Stimulated activated CD8-positive, alpha-beta memory T cell treated with anti-CD3 and anti-CD28 coated beads, Interleukin-7, amount 100 ng/mL, for 48 hours (primary cell): ENCODE measurements around the gene MRC2.
"Not testable (repeated sequence)": the region's sequence is repeated elsewhere in the genome, so short reads cannot be mapped to it uniquely, and the experiment has no call there.

Source experiments
- DNase-seq, 2 donors: peaks; one replicate each; pipeline ENCODE4 v3.0.0-alpha.2; 2020; ENCODE audit warnings: low read depth in 1 of 2; ENCODE audit errors: extremely low read depth in 1 of 2

MRC2 gene

GRCh38 chr17:62676952-62677596, 49.6 kb downstream of the MRC2 start:
- no peak for DNase-seq

- no peak for DNase-seq
These were observed 50.9 kb downstream of the MRC2 start for GRCh38 chr17:62678214-62678919.

GRCh38 chr17:62679866-62680377, 52.5 kb downstream of the MRC2 start:
- no peak for DNase-seq

- DNase-seq, result no peak
These were observed 53.1 kb downstream of the MRC2 start for GRCh38 chr17:62680541-62681052.

- no peak for DNase-seq
These were observed 53.8 kb downstream of the MRC2 start for GRCh38 chr17:62681061-62681938.

GRCh38 chr17:62681939-62682381, 54.5 kb downstream of the MRC2 start:
- DNase-seq, result no peak

- DNase-seq, result no peak
These were observed 56.7 kb downstream of the MRC2 start for GRCh38 chr17:62684179-62684578.

GRCh38 chr17:62687997-62688396, 60.5 kb downstream of the MRC2 start:
- DNase-seq, result no peak

GRCh38 chr17:62688398-62689160, 61.1 kb downstream of the MRC2 start:
- DNase-seq, result no peak

GRCh38 chr17:62689441-62690167, 62.1 kb downstream of the MRC2 start:
- DNase-seq, result no peak

GRCh38 chr17:62690168-62690897, 62.9 kb downstream of the MRC2 start:
- no peak for DNase-seq

GRCh38 chr17:62691589-62691915, 64.1 kb downstream of the MRC2 start:
- DNase-seq, result not testable (repeated sequence)

- no peak for DNase-seq
These were observed 64.7 kb downstream of the MRC2 start for GRCh38 chr17:62692159-62692651.

- no peak for DNase-seq
These were observed 65.4 kb downstream of the MRC2 start for GRCh38 chr17:62692721-62693431.

- DNase-seq, result no peak
These were observed 66.3 kb downstream of the MRC2 start for GRCh38 chr17:62693616-62694409.

- DNase-seq, result not testable (repeated sequence)
These were observed 67.7 kb downstream of the MRC2 start for GRCh38 chr17:62695093-62695738.

- no peak for DNase-seq
These were observed 68.8 kb downstream of the MRC2 start for GRCh38 chr17:62696256-62696655.
